Spleen (tissue), 7 donors: ENCODE measurements around the gene FBXL17.

Experiments used
- POLR2A ChIP-seq, 3 donors: fragments of 450-650 bp; IDR thresholded peaks; one replicate each; pipeline ENCODE4 v1.5.1; 2017; ENCODE audit warnings: antibody characterized with exemption in 3 of 3, mild to moderate bottlenecking in 1 of 3
- POLR2AphosphoS5 ChIP-seq, 3 donors: sonication (generic); formaldehyde crosslinking; IDR thresholded peaks; one replicate each; pipeline ENCODE4 v1.5.1; 2017; ENCODE audit warnings: antibody characterized with exemption in 3 of 3
- TF ChIP-seq, protein P1 (sequence below), 11 experiments: fragments of 200-600 bp in 7 of 11; fragments of 450-650 bp in 4 of 11; sonication (generic) in 4 of 11; IDR thresholded peaks in 8 of 11; conservative IDR thresholded peaks in 3 of 11; 1 replicate in 7 of 11; 2 replicates in 4 of 11; pipeline versions ENCODE4 v1.4.0 to v1.8.0; 2016 to 2021; ENCODE audit warnings: antibody characterized with exemption in 11 of 11, inconsistent platforms in 4 of 11, mild to moderate bottlenecking in 1 of 11
- donor health status: DM: no; HTN: no; CAD: no; lungs with moderate emphysema.
- donor health status: DM: no; HTN: no; CAD: no.
- donor health status: DM: no; HTN: no; CAD: no.

DNA sequence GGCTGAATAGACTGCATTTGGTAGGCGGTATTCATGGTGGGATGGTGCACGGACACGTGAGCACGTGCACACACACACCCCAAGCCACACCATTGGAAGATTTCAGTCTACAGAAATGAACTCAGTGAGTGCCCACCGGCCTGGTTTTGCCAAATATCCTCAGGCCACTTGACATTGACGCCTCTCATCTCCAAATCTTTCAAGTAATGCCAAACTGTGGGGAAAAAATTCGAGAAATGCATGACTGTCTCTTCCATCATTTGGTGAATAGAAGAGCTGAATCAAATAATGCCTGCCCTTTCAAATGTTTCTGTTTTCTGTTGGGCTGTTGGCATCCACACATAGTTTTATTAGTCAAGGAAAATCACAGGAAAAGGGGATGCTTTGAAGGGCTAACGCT lies 528.9 kb downstream of the FBXL17 start:
- TF ChIP-seq, protein P1, sequence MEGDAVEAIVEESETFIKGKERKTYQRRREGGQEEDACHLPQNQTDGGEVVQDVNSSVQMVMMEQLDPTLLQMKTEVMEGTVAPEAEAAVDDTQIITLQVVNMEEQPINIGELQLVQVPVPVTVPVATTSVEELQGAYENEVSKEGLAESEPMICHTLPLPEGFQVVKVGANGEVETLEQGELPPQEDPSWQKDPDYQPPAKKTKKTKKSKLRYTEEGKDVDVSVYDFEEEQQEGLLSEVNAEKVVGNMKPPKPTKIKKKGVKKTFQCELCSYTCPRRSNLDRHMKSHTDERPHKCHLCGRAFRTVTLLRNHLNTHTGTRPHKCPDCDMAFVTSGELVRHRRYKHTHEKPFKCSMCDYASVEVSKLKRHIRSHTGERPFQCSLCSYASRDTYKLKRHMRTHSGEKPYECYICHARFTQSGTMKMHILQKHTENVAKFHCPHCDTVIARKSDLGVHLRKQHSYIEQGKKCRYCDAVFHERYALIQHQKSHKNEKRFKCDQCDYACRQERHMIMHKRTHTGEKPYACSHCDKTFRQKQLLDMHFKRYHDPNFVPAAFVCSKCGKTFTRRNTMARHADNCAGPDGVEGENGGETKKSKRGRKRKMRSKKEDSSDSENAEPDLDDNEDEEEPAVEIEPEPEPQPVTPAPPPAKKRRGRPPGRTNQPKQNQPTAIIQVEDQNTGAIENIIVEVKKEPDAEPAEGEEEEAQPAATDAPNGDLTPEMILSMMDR (IDR thresholded peaks at IDR 0.05 in 8 of 11, conservative IDR thresholded peaks at IDR 0.05 in 3 of 11) = no peak
- TF ChIP-seq POLR2A (IDR thresholded peaks at IDR 0.05) (no peak), POLR2AphosphoS5 (IDR thresholded peaks at IDR 0.05) (no peak)
